HG03064 (cell line): ENCODE measurements around the gene DIAPH3.

ENCODE experiments used
- ATAC-seq: cut with Tn5 transposase; IDR thresholded peaks from one replicate; pipeline ENCODE4 v1.9.1; 2021; ENCODE audit warnings: low read depth; ENCODE audit not compliant: unreplicated experiment

The DIAPH3 gene

DNA sequence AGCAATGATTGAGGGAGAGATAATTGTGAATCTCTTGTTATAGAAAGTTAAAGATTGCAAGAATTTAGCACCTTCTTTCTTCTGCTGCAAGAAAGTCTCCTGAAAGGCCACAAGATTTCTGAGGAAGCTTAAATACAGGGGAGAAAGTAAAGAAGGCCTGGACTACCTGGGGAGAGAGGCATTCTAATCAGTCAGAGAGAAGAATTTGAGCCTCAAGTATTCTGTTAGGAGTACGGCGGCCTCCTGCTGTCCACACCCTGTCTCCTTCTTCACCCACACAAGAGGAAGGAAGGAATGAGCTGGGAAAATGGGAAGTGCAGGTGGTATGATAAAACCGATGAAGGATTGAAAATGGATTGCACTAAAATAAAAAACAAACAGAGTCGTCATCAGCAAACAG lies 474.7 kb downstream of the DIAPH3 start:
- no peak for ATAC-seq

DNA sequence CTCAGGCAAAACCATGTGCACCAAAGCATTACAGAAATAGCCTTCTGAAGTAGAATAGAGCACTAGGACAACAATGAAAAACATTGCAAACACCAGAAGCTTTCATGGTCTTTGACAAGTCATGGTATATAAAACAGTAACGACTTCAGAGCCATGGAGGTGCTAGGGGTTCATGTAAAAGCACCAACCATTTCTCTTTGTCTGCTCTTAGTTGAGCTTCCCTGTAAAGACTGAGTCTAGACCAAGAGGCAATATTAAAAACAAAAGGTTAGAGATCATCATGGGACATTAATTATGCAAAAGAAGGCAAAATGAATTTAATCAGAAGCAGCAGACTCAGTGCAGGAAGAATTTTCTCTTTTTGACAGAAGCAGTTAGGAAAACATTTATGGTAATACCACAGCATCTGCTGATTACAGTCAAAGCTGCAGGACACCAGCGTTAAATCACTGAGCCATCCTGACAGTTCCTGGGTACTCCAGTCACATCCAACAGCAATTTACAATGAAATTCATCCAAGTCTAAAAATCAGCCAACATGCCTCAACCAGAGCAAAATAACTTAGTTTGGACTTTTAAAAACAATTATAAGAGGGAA lies 476.8 kb downstream of the DIAPH3 start:
- no peak for ATAC-seq

DNA sequence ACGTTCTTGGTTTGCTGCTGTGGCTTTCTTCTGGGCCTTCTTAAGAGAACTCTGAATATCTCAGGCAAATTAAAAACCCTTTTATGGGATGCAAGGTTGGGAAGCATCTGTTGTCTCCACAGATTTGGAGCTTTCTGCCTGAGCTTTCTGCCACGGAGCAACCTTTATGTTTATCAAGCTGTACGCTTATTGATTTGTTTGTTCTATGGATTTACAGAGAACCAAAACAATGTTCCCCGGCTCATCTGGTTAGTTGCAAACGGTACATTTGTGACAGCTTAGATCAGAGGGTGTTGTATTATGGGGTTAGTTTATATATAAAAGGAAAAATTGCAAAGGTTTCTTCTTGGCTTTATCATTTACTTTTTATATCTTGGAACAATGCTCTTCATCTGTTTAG lies 479.6 kb downstream of the DIAPH3 start:
- ATAC-seq: no peak

DNA sequence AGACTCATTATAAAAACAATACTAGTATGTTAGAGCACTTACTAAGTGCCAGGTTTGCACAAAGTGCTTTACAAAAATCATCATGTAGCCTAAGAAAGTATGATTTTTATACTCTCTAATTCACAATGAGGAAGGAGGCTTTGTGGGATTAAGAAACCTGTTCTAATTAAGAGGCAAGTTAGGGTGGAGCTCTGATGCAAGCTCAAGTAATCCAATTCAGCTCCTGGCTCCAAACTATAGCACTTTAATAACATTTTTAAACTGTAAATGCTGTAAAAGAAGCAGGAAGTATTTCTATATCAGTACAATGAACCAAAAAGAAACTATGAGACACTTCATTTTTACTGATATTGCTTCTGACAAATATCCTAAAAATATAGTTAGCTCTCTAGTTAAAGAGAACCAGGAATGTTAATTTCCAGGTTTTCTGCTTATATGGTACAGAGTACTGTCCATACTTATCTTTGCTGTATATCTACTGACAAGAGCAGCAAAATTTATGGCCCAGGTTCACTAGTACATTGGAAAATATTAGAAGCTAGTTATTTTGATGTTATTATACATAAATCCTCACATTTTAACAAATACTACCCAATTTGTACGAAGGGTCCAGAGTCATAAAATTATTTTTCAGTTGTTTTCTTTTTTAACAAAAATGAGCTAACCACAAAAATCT lies 482.0 kb downstream of the DIAPH3 start:
- ATAC-seq: no peak

DNA sequence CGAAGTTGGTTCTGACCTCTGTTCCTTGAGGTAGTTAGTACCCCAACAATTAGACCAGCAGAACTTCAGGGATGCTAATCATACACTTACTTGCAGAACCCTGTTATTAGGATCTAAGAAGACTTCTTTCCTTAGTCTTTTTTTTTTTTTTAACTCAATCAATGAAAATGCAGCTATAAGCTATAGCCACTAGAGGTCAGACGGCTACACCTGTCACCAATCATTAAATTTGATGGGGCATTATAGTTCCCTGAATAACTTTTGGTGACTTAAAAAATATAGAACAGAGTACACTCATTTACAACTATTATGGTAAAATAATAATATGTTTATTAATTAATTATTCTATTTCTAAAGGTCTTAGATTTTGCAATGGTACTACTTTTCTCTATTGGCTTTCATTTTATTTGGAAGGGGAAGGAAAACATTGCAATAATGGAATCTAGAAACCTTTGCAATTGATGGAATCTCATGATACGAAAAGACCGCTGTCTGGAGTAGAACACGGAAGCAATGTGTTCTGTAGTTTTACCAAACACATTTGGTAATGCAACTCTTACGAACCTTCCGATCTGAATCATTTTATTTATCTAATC lies 483.2 kb downstream of the DIAPH3 start:
- no peak for ATAC-seq

DNA sequence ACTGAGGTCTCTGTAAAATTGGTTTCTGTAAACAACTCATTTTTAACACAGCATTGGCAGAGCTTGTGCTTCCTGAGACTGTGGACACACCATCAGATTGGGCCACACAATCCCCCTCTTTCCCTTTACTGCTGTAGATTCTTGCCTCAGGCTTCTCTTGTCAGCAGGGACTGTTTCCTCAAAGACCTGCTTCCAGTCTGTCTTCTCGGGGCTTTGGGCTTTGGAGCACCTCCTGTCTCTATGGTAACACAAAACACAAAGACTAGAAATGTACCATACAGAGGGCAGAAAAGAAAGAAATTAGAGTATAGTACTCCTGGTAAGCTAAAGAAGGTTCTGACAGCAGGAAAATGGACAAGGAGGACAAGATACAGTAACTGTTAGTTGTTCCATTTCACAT lies 484.5 kb downstream of the DIAPH3 start:
- no peak for ATAC-seq

DNA sequence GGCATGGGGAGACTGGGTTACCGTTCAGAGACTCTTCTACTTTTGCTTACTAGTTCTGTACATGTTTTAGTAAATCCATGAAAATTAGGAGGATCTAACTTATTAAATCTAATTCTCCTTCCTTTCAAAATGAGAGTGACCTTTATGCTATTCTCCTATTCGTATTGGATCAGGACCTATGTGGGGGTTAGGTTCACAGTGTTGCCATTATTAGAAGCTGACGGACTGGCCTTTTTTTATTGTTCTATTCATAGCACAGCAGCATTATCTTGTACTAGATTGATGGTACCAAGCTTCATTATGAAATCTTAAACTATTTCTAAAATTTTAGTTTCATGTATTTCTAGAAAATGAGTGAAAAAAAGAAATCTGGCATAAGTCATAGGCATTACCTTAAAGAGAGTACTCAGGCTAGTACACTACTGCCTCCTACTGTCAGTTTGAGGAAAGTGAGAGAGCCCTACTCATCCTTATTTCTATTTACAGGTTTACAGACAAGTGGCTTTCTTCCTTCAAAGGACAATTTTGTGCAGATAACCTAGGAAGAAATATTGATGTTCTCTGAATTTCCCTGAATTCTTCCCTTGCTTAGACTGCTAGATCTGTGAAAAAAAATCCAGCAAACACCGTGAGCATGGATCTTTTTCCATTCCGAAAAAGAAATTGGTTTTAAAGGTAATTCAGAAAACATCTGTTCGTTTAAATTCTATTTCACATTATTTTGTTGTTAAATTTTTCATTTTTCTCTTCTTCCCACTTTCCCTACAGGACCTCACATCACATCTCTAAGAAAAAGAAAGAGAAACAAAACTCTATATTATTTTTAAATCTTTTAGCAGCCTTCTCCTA lies 485.5 kb downstream of the DIAPH3 start:
- ATAC-seq: no peak

DNA sequence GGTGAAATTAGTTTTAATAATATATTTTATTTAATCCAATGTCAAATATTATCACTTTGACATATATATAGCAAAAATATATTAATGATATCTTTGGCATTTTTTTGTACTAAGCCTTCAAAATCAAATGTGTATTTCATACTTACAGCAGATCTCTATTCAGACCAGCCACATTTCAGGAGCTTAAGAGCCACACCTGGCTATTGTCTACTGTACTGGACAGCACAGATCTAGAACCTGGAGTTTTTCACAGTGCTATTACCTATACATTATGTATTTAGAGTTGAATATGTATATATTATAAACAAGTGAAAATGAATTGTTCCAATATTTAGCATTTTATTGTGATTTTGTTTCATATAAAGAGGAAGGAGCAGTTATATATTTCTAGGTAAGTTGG lies 486.3 kb downstream of the DIAPH3 start:
- no peak for ATAC-seq

DNA sequence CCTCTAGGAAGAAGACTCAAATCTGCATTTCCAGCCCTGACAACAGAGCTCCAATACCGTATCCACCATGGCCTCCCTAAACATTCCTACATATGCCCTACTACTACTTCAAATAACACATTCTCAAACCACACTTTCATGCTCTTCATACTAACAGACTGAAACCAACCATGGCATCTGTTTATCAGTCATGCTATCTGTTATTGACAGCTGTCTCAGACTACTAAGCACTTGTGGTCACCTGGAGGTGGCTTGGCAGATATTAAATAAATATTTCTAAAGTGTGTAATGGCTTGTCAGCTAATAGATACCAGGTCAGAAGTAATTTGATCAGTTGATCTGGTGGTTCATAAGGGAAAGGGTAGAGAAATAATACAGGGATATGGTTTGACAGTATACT lies 489.1 kb downstream of the DIAPH3 start:
- no peak for ATAC-seq

DNA sequence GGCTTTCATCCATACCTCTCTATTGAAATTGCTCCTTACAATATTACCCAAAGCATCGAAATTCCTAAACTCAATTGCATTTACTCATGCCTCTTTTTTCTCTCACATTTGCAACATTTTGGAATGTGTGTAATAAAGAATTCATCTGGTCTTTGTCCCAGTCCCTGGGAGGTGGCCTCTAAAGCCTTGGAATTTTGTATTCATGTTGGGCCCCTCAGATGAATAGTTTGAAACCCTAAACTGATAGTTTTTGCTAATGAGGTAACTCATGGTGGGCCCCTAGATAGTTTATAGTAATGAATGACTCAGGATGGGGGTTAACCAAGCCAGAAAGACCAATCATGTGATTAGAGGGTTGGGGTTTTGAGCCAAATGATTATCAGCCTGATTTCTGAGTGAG lies 490.4 kb downstream of the DIAPH3 start:
- ATAC-seq: no peak

DNA sequence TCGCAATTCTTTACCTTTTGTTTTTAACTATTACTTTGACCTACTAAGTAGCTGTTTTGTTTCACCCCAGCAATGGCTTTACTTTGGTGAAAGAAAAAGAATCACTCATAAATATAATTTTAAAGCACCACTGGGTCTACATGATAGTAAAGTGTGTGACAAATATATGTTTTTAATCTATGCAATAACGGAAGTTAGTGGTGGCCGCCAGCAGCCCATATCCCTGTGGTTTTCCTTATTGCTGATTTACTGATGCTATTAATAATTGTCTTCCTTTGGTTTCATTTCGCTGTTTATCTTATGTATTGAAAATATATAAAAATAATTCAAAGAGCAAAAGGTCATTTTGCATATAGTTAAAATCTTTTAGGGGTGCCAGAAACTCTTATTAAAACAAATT lies 491.3 kb downstream of the DIAPH3 start:
- no peak for ATAC-seq

DNA sequence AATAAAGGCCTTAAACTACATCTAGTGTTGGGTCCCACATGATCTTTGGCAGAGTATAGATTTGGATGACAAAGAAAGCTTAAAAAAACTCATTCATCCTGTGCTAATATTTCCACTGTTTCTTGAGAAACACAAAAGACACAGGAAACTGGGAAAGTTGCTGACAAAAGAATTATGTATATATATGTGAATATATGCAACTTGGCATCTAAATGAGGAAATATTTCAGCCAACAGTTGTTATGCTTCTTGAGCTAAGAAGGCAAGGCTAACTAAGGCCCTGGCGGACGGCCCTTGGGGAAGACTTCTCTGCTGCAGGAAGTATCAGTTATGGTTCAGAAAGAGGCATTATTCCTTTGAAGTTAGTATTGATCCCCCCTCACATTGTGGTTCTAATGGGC lies 491.8 kb downstream of the DIAPH3 start:
- ATAC-seq: no peak

DNA sequence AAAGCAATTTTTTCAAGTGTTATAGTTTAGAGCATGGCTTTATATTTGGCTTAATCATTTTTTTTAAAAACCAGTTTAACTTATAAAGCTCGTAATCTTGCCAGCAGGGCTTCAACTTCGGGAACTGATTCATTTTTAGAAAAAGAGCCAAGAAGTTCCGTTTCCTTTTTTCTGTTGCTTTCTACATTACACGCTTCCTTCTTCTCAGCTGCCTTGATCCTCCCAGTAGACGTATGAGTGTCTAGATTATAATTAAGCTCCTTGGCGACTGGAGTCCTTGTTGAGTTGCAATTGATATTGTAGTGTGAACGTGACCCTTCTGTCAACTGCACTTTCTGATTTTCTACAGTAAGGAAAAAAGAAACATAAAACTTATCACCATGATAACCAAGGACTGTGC lies 497.2 kb downstream of the DIAPH3 start:
- ATAC-seq: no peak

DNA sequence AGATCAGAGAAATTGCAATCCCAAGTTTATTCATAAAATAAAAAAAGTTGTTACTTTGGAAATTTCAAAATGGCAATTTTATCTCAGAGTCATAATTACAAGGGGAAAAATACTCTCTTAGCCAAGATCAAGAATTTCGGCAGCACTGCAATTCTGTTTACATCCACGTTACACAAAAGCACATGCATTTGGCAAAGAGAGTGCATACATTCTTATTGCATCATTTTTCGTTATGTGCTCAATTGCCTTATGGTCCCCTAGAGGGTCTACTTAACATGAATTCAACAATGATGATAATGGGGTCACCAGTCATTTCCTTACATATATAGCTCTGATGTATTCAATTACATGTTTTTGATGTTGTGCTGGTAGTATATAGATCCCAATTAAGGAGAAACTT lies 498.0 kb downstream of the DIAPH3 start:
- no peak for ATAC-seq

DNA sequence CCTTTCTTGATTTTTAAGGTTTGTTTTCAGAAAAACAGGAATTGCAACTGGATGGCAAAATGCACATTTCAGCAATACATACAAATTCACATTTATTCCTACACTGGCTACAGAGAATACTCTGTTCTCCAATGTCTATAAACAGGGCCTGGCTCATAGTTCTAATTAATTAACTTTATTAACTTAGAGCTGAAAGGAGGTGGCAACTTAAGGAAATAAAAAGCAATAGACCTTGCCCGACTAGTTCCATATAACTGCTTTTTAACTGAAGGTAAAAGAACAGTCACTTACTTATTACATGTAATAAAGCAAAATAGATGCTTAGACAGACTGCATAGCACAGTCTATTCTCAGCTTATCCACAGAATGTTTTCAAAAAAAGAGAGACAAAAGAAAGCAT lies 498.5 kb downstream of the DIAPH3 start:
- no peak for ATAC-seq

DNA sequence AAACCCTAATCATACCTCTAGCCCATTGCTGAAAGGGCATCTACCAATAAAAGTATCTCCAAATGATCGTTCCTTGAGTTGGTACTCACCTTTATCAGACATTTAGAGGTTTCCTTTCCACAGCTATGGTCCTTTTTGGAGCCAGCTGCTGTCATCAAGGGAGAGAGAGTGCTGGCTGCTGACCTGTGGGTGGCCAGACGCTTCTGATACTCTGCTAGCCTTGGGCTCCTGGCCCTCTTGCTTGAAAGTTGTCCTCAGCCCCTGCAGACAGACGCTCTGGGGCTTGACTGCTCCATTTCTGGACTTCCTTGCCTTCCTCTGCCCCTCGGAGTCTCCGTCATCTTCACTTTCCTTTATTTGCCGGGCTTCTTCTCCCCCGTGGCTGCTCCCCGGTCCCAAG lies 499.1 kb downstream of the DIAPH3 start:
- no peak for ATAC-seq

DNA sequence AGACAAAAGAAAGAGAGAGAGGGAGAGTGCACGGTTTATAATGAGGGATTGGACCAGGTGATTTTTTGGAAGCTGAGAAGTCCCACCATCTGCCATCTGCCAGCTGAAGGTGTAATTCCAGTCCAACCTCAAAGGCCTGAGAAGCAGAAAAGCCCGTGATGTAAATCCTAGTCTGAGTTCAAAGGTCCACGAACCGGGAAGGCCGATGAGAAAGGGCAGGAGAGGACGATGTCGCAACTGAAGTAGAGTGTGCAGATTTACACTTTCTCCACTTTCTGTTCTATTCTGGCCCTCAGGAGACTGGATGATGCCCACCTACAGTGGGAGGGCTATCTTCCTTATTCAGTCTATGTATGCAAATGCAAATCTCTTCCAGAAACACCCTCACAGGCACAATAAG lies 500.0 kb downstream of the DIAPH3 start:
- ATAC-seq: no peak

DNA sequence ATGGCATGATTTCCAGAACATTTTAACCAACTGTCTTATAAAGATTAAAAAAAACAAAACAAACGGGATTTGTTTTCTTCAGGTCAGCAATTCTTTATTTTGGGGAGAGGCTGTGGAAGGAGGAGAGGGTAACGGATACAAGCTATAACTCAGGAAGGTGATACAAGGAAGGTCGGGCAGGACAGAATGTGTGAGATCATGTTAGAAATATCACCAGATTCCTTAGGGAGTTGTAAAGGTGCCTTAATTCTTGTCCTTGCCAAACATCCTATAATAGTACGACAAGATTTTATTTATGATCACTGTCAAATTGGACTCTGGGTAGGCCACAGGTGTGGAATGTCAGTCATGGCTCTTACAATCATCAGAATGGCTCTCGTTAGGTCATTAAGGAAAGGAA lies 503.1 kb downstream of the DIAPH3 start:
- ATAC-seq: no peak

DNA sequence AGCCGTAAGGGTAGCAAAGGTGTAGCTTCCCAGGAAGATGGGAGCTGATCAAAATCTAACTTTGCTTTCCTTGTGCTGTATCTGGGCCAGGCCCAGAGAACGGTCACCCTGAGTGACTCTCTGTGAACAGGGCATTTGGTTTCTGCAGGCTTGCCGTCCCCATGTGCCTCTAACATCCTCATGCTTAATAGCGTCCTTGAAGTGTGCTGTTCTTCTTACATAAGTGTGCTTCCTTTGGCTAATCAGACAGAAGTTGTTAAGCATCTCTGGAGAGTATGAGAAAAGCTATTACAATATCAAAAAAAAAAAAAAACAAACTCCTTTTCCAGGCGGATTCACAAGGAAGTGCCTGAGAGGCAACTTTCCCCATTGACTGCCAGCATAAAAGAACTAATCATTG lies 503.7 kb downstream of the DIAPH3 start:
- no peak for ATAC-seq

DNA sequence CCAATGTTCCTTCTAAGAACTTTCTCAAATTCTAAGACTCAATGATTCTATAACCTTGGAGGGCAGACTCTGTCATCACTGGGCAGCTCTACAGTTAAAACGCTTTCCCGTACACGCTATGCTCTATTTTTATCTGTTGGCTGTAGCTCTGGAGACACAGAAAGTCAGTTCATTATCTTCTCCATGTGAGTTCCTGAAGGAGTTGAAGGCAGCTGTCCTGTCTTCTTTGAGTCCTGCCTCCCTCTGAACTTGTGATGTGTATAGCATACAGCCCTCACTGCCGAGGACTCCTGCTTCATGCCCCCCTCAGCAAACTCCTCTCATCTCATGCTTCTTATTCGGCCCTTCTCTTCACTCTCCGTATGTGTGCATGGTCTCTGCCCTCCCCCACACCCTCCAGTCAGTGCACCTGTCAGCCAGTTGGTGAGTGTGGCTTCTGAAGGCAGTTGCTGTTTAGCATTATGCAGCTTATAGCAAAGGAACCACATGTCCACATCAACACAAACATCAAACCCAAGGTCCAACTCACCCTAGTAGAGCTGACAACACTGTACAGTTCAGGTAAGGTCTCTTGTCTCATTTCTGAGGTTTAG lies 504.9 kb downstream of the DIAPH3 start:
- no peak for ATAC-seq
